Frontal cortex (tissue), 4 donors: Measurements from ENCODE around the gene KCNAB1. TPM values are rescaled to one million over a fixed set of nuclear protein-coding genes. Genes with fewer than 3 reads are reported as not detected.
"Not testable (repeated sequence)": the region's sequence is repeated elsewhere in the genome, so short reads cannot be mapped to it uniquely, and the experiment has no call there.

Experiments
- DNase-seq, 2 donors: peaks; one replicate each; pipeline ENCODE4 v3.0.0; 2012; ENCODE audit warnings: low spot score in 2 of 2
- FAIRE-seq: peaks from 2 replicates; lab custom pipeline; 2012; peaks lifted over from hg19 to GRCh38; lab: Jason Lieb, UNC
- total RNA-seq: library from RNA; depleted of rRNA; stranded (reverse); fragments of >200 nt; gene quantifications from one replicate; pipeline ENCODE4 v1.2.3, GENCODE V29; 2014
- donor health status: control.
- donor health status: control.
- donor health status: control.

The KCNAB1 gene
- total RNA-seq, 1 donor from 2014 or later, result 31.4 TPM

- DNase-seq (no peak), FAIRE-seq (no peak)
These were observed 89.4 kb downstream of the KCNAB1 start for GRCh38 chr3:156209631-156210335.

GRCh38 chr3:156211583-156211982, 91.2 kb downstream of the KCNAB1 start:
- FAIRE-seq, result no peak
- no peak for DNase-seq

GRCh38 chr3:156214676-156215075, 94.3 kb downstream of the KCNAB1 start:
- DNase-seq (no peak), FAIRE-seq (no peak)

- no peak for DNase-seq
- no peak for FAIRE-seq
These were observed 95.4 kb downstream of the KCNAB1 start for GRCh38 chr3:156215751-156216150.

DNA sequence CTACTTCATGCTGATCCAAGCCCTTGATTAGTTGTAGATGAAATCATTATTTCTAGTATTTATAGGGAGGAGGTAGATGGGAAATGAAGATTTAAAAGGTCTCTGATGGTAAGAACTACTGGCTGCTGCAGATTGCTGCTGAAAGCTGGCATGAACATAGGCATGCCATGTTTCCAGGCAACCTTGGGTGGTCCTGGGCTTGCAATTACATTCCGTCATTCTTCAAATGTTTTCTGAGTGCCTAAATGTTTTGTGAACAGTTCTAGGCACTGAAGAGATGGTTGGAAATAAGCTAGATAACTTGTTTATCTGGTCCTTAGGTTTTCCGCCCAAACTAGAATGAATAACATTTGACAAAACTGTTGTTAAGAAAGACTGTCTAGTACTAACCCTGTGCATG, 95.8 kb downstream of the KCNAB1 start:
- DNase-seq (no peak), FAIRE-seq (no peak)

DNA sequence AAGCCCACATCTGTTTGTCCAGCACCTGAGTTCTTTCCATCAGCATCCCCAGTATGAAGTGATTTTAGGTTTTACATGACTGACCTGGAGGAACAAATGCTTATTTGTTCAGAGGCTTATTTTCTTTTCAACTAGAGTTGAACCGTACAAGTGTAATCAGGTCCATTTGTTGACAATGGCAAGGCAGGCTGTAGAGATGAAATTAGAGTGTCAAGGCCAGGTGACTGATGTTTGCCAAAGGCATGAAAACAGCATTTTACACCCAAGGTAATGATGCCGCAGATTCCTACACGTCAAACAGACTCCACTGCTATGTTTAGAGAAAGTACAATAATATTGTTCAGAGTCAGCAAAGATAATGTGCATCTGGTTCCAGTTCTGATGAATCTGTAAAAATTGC, 96.5 kb downstream of the KCNAB1 start:
- FAIRE-seq, result no peak
- no peak for DNase-seq

DNA sequence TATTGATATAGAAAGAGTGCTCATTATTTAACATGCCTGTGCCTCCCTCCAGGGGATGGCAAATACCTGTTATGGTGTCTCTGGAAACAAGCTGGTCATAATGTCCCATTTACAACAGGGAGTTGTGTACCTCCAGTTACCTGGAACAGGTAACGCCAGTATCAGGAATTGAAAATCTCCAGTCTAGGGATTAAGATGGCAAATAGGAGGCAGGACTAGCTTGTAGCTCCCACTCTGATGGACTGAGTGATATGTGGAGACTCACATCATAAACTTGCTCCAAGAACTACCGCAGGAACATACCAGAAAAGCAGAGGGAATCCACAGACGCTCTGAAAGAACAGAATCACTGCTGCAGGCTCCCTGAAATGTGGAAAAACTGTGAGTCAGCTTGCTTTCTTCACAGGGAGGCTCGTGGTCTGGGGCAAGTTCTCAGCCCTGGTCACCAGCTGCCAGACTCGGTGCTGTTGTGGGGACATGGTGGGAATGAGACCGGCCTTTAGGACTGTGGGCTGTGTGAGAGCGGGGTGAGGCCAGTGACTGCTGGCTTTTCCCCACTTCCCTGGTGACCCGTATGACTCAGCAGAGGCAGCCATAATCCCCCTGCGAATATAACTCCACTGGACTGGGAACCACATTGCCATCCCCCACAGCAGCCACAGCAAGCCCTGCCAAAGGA, 97.4 kb downstream of the KCNAB1 start:
- DNase-seq (no peak), FAIRE-seq (no peak)

- DNase-seq (no peak), FAIRE-seq (no peak)
These were observed 98.0 kb downstream of the KCNAB1 start for GRCh38 chr3:156218353-156218744.

- not testable (repeated sequence) for FAIRE-seq
These were observed 102.0 kb downstream of the KCNAB1 start for GRCh38 chr3:156222381-156222780.

GRCh38 chr3:156224046-156224445, 103.7 kb downstream of the KCNAB1 start:
- not testable (repeated sequence) for DNase-seq, FAIRE-seq

More at GRCh38 chr3:156222381-156222780, 102.0 kb downstream of the KCNAB1 start:
- not testable (repeated sequence) for DNase-seq

DNA sequence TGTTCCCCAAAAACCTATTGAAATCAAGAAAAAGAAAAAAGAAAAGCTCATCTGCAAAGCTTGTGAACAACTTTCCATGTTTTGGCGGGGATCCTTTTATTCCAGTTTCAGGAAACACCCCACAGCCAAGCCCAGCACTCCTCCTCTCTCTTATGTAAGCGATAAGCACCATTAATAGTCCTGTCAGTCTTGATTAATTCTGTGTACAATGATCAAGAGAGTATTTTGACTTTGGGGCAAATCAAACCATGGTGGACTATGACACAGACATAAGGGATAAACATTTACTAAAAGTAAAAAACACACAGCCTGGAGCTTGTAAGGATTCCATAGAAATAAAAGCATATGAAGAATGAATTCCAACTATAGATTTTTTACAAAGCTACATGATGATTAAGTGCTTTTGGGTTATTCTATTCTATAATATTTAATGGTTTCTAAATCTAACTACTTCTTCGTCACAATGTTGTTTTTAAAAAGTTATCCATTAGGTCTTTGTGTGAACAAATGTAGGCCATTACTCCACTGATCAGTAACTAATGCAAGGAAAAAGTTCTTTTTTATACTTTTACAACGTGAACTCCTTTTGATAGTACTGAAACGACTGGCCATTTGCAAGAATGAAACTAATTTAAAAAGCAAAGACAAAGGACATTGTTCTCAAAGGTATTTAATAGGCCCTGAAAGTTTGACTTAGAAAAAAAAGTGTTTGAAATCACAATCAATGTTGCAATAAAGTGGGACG, 106.5 kb downstream of the KCNAB1 start:
- no peak for DNase-seq
- FAIRE-seq, result no peak

GRCh38 chr3:156227704-156228103, 107.3 kb downstream of the KCNAB1 start:
- no peak for FAIRE-seq
- DNase-seq, result no peak

DNA sequence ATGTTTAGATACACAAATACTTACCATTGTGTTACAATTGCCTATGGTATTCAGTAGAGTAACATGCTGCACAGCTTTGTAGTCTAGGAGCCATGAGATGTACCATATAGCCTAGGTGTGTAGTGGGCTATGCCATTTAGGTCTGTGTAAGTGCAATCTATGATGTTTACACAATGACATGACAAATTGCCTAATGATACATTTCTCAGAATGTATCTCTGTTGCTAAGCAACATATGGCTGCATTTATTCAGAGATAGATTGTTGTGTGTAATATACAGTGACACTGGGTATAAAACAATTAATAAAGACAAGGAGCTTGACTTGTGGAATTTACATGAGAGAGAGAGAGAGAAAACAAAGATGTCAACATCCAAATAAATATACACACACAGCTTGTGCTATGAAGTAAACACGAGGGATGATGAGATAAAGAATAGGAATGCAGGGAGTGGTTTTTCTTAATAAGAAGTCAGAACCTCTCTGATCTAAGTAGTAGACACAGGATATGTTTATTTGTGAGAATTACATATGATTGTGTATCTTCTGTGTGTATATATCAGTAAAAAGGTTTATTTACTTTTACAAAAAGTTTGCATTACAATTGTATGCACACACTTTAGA, 110.0 kb downstream of the KCNAB1 start:
- no peak for FAIRE-seq
- DNase-seq, result no peak

DNA sequence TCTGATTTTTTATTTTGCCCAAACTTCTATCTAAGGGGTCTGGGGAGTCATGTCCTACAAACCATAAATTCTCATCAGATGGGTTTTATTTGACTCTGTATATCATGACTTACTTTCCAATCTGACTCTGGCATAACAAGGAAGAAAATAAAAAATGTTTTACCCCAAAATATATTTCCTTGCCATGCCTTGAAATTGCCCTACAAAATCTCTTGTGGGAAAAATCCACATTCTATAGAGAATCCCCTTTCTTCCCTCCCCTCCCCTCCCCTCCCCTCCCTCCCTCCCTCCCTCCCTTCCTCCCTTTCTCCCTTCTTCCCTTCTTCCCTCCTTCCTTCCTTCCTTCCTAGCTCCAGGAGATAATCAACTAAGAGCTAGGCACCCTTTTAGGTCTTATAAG, 110.8 kb downstream of the KCNAB1 start:
- not testable (repeated sequence) for FAIRE-seq, DNase-seq

DNA sequence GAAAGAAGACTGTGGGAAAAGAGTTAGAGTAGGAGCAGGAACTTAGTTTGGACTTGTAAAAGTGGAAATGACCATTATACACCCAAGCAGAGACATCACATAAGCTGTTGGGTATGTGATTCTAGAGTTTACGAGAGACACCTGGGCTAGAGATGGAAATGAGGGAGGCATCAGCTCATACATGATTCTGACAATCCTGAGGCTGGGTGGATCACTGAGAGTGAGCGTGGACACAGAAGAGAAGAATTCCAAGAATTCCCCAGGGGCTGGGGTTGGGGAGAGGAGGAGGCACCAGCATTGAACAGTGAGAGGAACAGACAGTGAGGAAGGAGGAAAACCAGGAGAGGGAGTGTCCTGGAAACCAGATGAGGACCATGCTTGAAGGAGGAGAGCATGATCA, 113.5 kb downstream of the KCNAB1 start:
- FAIRE-seq (no peak), DNase-seq (no peak)

- no peak for FAIRE-seq
- DNase-seq, result no peak
These were observed 116.3 kb downstream of the KCNAB1 start for GRCh38 chr3:156236556-156237260.

GRCh38 chr3:156240642-156241041, 120.3 kb downstream of the KCNAB1 start:
- no peak for DNase-seq
- no peak for FAIRE-seq

GRCh38 chr3:156246961-156247725, 126.8 kb downstream of the KCNAB1 start:
- FAIRE-seq (no peak), DNase-seq (no peak)

- no peak for DNase-seq
- FAIRE-seq, result no peak
These were observed 130.2 kb downstream of the KCNAB1 start for GRCh38 chr3:156250550-156250949.
